ENCODE data around the gene TTLL11. TPM values are rescaled to one million over a fixed set of nuclear protein-coding genes. Genes with fewer than 3 reads are reported as not detected.
"Not testable (repeated sequence)": the region's sequence is repeated elsewhere in the genome, so short reads cannot be mapped to it uniquely, and the experiment has no call there.

TTLL11 gene
- total RNA-seq, 1 donor from 2014 or later = 4.0 TPM

GRCh38 chr9:121895358-121895757 is 197.8 kb downstream of the TTLL11 start:
- no peaks in the 10 kb centered on the region for H3K4me1 Mint-ChIP-seq (ENCODE audit: unreplicated experiment)
- no peak overlapping the region for H3K4me3 Mint-ChIP-seq (ENCODE audit: unreplicated experiment)
- TF ChIP-seq CTCF (IDR thresholded peaks at IDR 0.05; ENCODE audit: unreplicated experiment) = no peak
- no peak overlapping the region for H3K27ac Mint-ChIP-seq (ENCODE audit: unreplicated experiment)
- no peak for DNase-seq (ENCODE audit: low spot score)
- no peaks in the 10 kb centered on the region for H3K9me3 Mint-ChIP-seq (ENCODE audit: unreplicated experiment)
- H3K27me3 Mint-ChIP-seq (ENCODE audit: unreplicated experiment) = peaks cover 1% of the 10 kb centered on the region
- H3K36me3 Mint-ChIP-seq (ENCODE audit: low read depth, unreplicated experiment) = peaks cover 7% of the 10 kb centered on the region

DNA sequence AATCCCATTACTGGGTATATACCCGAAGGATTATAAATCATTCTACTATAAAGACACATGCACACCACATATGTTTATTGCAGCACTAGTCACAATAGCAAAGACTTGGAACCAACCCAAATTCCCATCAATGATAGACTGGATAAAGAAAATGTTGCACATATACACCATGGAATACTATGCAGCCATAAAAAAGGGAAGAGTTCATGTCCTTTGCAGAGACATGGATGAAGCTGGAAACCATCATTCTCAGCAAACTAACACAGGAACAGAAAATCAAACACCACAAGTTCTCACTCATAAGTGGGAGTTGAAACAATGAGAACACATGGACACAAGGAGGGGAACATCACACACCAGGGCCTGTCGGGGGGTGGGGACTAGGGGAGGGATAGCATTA is 198.7 kb downstream of the TTLL11 start:
- H3K36me3 Mint-ChIP-seq (ENCODE audit: low read depth, unreplicated experiment); DNase-seq (ENCODE audit: low spot score); H3K27ac Mint-ChIP-seq (ENCODE audit: unreplicated experiment); H3K4me3 Mint-ChIP-seq (ENCODE audit: unreplicated experiment); H3K4me1 Mint-ChIP-seq (ENCODE audit: unreplicated experiment); H3K27me3 Mint-ChIP-seq (ENCODE audit: unreplicated experiment); H3K9me3 Mint-ChIP-seq (ENCODE audit: unreplicated experiment): not testable (repeated sequence)

GRCh38 chr9:121893786-121894185 is 199.3 kb downstream of the TTLL11 start:
- DNase-seq (ENCODE audit: low spot score) = no peak
- H3K27ac Mint-ChIP-seq (ENCODE audit: unreplicated experiment) = no peak overlapping the region
- no peaks in the 10 kb centered on the region for H3K36me3 Mint-ChIP-seq (ENCODE audit: low read depth, unreplicated experiment)
- H3K4me3 Mint-ChIP-seq (ENCODE audit: unreplicated experiment) = no peak overlapping the region
- TF ChIP-seq CTCF (IDR thresholded peaks at IDR 0.05; ENCODE audit: unreplicated experiment) = no peak
- H3K9me3 Mint-ChIP-seq (ENCODE audit: unreplicated experiment) = no peaks in the 10 kb centered on the region
- peaks cover 1% of the 10 kb centered on the region for H3K27me3 Mint-ChIP-seq (ENCODE audit: unreplicated experiment)
- no peaks in the 10 kb centered on the region for H3K4me1 Mint-ChIP-seq (ENCODE audit: unreplicated experiment)

DNA sequence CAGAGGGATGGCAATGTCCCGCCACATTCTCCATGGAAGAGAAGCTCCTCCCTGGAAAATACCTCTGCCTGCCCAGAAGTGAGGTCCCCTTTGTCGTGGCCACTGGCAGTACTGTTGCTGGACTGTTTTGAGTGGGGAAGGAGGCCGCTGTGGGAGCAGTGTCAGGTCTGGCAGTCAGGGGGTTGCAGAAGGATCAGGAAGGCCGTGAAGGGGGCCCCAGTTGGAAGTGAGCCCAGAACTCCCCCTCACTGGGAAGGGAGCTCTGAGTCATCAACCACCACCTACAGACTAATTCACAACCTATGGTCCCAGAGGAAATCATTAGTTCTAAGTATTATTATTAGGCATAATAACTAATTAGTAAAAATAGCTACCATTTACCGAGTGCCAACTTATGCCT is 200.4 kb downstream of the TTLL11 start:
- Mint-ChIP-seq H3K4me3 (ENCODE audit: unreplicated experiment) (no peak overlapping the region), H3K27me3 (ENCODE audit: unreplicated experiment) (peaks cover 1% of the 10 kb centered on the region)

GRCh38 chr9:121890746-121891145 is 202.4 kb downstream of the TTLL11 start:
- no peaks in the 10 kb centered on the region for H3K4me1 Mint-ChIP-seq (ENCODE audit: unreplicated experiment)
- no peak overlapping the region for H3K4me3 Mint-ChIP-seq (ENCODE audit: unreplicated experiment)
- TF ChIP-seq CTCF (IDR thresholded peaks at IDR 0.05; ENCODE audit: unreplicated experiment) = no peak
- no peaks in the 10 kb centered on the region for H3K36me3 Mint-ChIP-seq (ENCODE audit: low read depth, unreplicated experiment)
- DNase-seq (ENCODE audit: low spot score) = no peak
- no peaks in the 10 kb centered on the region for H3K27me3 Mint-ChIP-seq (ENCODE audit: unreplicated experiment)
- H3K27ac Mint-ChIP-seq (ENCODE audit: unreplicated experiment) = no peak overlapping the region
- no peaks in the 10 kb centered on the region for H3K9me3 Mint-ChIP-seq (ENCODE audit: unreplicated experiment)

More for the DNA sequence above, 200.4 kb downstream of the TTLL11 start:
- H3K4me1 Mint-ChIP-seq (ENCODE audit: unreplicated experiment) = no peaks in the 10 kb centered on the region
- no peaks in the 10 kb centered on the region for H3K9me3 Mint-ChIP-seq (ENCODE audit: unreplicated experiment)
- no peak overlapping the region for H3K27ac Mint-ChIP-seq (ENCODE audit: unreplicated experiment)
- TF ChIP-seq CTCF (IDR thresholded peaks at IDR 0.05; ENCODE audit: unreplicated experiment) = no peak
- no peak for DNase-seq (ENCODE audit: low spot score)
- no peaks in the 10 kb centered on the region for H3K36me3 Mint-ChIP-seq (ENCODE audit: low read depth, unreplicated experiment)
